ENCODE measurements around the gene NNT.

- TF ChIP-seq CTCF (IDR thresholded peaks at IDR 0.05; ENCODE audit: low read depth, low read length) (no peak), POLR2A (IDR thresholded peaks at IDR 0.05; ENCODE audit: extremely low read depth, insufficient read length) (no peak)
- TF ChIP-seq, protein P1, sequence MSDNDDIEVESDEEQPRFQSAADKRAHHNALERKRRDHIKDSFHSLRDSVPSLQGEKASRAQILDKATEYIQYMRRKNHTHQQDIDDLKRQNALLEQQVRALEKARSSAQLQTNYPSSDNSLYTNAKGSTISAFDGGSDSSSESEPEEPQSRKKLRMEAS (IDR thresholded peaks at IDR 0.05; ENCODE audit: low read depth, low read length), result no peak
Measured at GRCh38 chr5:43592363-43592762, 10.6 kb upstream of the NNT start.

Data from NB4 (cell line).